Endothelial cell (in vitro differentiated cells): Measurements from ENCODE around the gene TOMM20. TPM values are rescaled to one million over a fixed set of nuclear protein-coding genes. Genes with fewer than 3 reads are reported as not detected.

ENCODE experiments used
- DNase-seq: peaks from one replicate; pipeline ENCODE4 v3.0.0; 2021; ENCODE audit warnings: low spot score
- H3K27ac Mint-ChIP-seq: one replicate; pipeline ENCODE4 v1.8.0; 2021; ENCODE audit warnings: mixed read lengths, inconsistent platforms; ENCODE audit not compliant: unreplicated experiment
- H3K27me3 Mint-ChIP-seq: one replicate; pipeline ENCODE4 v1.8.0; 2021; ENCODE audit warnings: mild to moderate bottlenecking, moderate library complexity, mixed read lengths, inconsistent platforms; ENCODE audit not compliant: unreplicated experiment
- H3K36me3 Mint-ChIP-seq: one replicate; pipeline ENCODE4 v1.8.0; 2021; ENCODE audit warnings: mild to moderate bottlenecking, low read depth, mixed read lengths, inconsistent platforms; ENCODE audit not compliant: unreplicated experiment
- H3K4me1 Mint-ChIP-seq: one replicate; pipeline ENCODE4 v1.8.0; 2021; ENCODE audit warnings: mild to moderate bottlenecking, mixed read lengths, inconsistent platforms; ENCODE audit not compliant: unreplicated experiment
- H3K4me3 Mint-ChIP-seq: one replicate; pipeline ENCODE4 v1.8.0; 2021; ENCODE audit warnings: mild to moderate bottlenecking, mixed read lengths, inconsistent platforms; ENCODE audit not compliant: unreplicated experiment
- H3K9me3 Mint-ChIP-seq: one replicate; pipeline ENCODE4 v1.8.0; 2021; ENCODE audit warnings: mixed read lengths, inconsistent platforms; ENCODE audit not compliant: unreplicated experiment
- CTCF ChIP-seq: fragments of 200-600 bp; sonication (generic); IDR thresholded peaks from one replicate; pipeline ENCODE4 v1.5.0; 2021; ENCODE audit warnings: antibody characterized with exemption; ENCODE audit not compliant: unreplicated experiment
- total RNA-seq: library from RNA; stranded (reverse); fragmentation: NEBNext Ultra II Directional; extraction: Animal tissue kit (Norgen Biotek cat#: 25700); gene quantifications from one replicate; pipeline ENCODE4 v1.2.1, GENCODE V29; 2021; ENCODE audit not compliant: unreplicated experiment

TOMM20 gene
- total RNA-seq, 1 donor from 2014 or later: 105 TPM

- Mint-ChIP-seq H3K4me3 (no peak overlapping the region), H3K4me1 (peaks cover 28% of the 10 kb centered on the region), H3K9me3 (no peaks in the 10 kb centered on the region), H3K27ac (no peak overlapping the region), H3K27me3 (peaks cover 4% of the 10 kb centered on the region), H3K36me3 (no peaks in the 10 kb centered on the region)
- TF ChIP-seq CTCF: no peak
- no peak for DNase-seq
Measured at GRCh38 chr1:235063068-235063765, 65.4 kb downstream of the TOMM20 start.

- Mint-ChIP-seq H3K4me1 (peaks cover 24% of the 10 kb centered on the region), H3K36me3 (no peaks in the 10 kb centered on the region), H3K27me3 (no peaks in the 10 kb centered on the region), H3K9me3 (no peaks in the 10 kb centered on the region), H3K4me3 (no peak overlapping the region), H3K27ac (no peak overlapping the region)
- TF ChIP-seq CTCF: no peak
- no peak for DNase-seq
Measured at GRCh38 chr1:235060607-235061470, 67.8 kb downstream of the TOMM20 start.

Other genes starting within 250 kb of the TOMM20 start
- gene RBM34, start 32.4 kb upstream of the TOMM20 start, total RNA-seq: 52.2 TPM
- gene ARID4B, start 199.3 kb upstream of the TOMM20 start, total RNA-seq: 48.2 TPM
- gene GGPS1, start 199.7 kb upstream of the TOMM20 start, total RNA-seq: 40.4 TPM
- gene TBCE, start 238.6 kb upstream of the TOMM20 start, total RNA-seq: 24.7 TPM